AG10803 (cell line): Measurements from ENCODE around the gene BMP8A.
"Not testable (repeated sequence)": the region's sequence is repeated elsewhere in the genome, so short reads cannot be mapped to it uniquely, and the experiment has no call there.

Experiments used
- DNase-seq: peaks from one replicate; pipeline ENCODE4 v3.0.0; 2010; ENCODE audit warnings: low read depth
- H3K4me3 ChIP-seq: 2 replicates; pipeline ENCODE4 v1.5.1; 2011; ENCODE audit warnings: mild to moderate bottlenecking, low read length, control low read depth
- CTCF ChIP-seq: conservative IDR thresholded peaks from 2 replicates; pipeline ENCODE4 v1.5.1; 2011; ENCODE audit warnings: mild to moderate bottlenecking, low read length, control low read depth, inconsistent platforms

Gene BMP8A

GRCh38 chr1:39509360-39510009 is 18.0 kb downstream of the BMP8A start:
- H3K4me3 ChIP-seq: no peak overlapping the region
- no peak for TF ChIP-seq CTCF
- DNase-seq: peak; percentile 29

- H3K4me3 ChIP-seq, DNase-seq: not testable (repeated sequence)
Measured at GRCh38 chr1:39510570-39511186, 19.2 kb downstream of the BMP8A start.

- not testable (repeated sequence) for H3K4me3 ChIP-seq, DNase-seq
Measured at GRCh38 chr1:39511477-39511876, 20.0 kb downstream of the BMP8A start.

- not testable (repeated sequence) for H3K4me3 ChIP-seq, DNase-seq
Measured at GRCh38 chr1:39512234-39512847, 20.9 kb downstream of the BMP8A start.

- H3K4me3 ChIP-seq: not testable (repeated sequence)
- peak; percentile 4 for DNase-seq
Measured at GRCh38 chr1:39514710-39515124, 23.3 kb downstream of the BMP8A start.

- DNase-seq: peak; percentile 54
- H3K4me3 ChIP-seq: peak overlapping the region; percentile 55
Measured at GRCh38 chr1:39515131-39516086, 24.0 kb downstream of the BMP8A start.

GRCh38 chr1:39516841-39517240 is 25.4 kb downstream of the BMP8A start:
- H3K4me3 ChIP-seq, DNase-seq: not testable (repeated sequence)

- not testable (repeated sequence) for H3K4me3 ChIP-seq
Measured at GRCh38 chr1:39517936-39518335, 26.5 kb downstream of the BMP8A start.

GRCh38 chr1:39519376-39519775 is 27.9 kb downstream of the BMP8A start:
- DNase-seq, H3K4me3 ChIP-seq: not testable (repeated sequence)

More at GRCh38 chr1:39517936-39518335, 26.5 kb downstream of the BMP8A start:
- DNase-seq: not testable (repeated sequence)

- DNase-seq, H3K4me3 ChIP-seq: not testable (repeated sequence)
Measured at GRCh38 chr1:39522221-39522620, 30.8 kb downstream of the BMP8A start.

GRCh38 chr1:39522661-39523567 is 31.5 kb downstream of the BMP8A start:
- H3K4me3 ChIP-seq: no peak overlapping the region
- no peak for TF ChIP-seq CTCF
- no peak for DNase-seq
